GM12872 (cell line): Measurements from ENCODE around the gene TARP.

ENCODE experiments used
- TF ChIP-seq, protein P1 (sequence below): IDR thresholded peaks from 3 replicates; pipeline ENCODE4 v1.5.1; 2011; ENCODE audit warnings: low read depth, mild to moderate bottlenecking, low read length, moderate library complexity; ENCODE audit not compliant: insufficient read depth

The TARP gene

GRCh38 chr7:38273286-38273995 is at the start of gene TARP:
TSS of gene TARP (minus strand) at chr7:38273636.
- TF ChIP-seq, protein P1, sequence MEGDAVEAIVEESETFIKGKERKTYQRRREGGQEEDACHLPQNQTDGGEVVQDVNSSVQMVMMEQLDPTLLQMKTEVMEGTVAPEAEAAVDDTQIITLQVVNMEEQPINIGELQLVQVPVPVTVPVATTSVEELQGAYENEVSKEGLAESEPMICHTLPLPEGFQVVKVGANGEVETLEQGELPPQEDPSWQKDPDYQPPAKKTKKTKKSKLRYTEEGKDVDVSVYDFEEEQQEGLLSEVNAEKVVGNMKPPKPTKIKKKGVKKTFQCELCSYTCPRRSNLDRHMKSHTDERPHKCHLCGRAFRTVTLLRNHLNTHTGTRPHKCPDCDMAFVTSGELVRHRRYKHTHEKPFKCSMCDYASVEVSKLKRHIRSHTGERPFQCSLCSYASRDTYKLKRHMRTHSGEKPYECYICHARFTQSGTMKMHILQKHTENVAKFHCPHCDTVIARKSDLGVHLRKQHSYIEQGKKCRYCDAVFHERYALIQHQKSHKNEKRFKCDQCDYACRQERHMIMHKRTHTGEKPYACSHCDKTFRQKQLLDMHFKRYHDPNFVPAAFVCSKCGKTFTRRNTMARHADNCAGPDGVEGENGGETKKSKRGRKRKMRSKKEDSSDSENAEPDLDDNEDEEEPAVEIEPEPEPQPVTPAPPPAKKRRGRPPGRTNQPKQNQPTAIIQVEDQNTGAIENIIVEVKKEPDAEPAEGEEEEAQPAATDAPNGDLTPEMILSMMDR = no peak

DNA sequence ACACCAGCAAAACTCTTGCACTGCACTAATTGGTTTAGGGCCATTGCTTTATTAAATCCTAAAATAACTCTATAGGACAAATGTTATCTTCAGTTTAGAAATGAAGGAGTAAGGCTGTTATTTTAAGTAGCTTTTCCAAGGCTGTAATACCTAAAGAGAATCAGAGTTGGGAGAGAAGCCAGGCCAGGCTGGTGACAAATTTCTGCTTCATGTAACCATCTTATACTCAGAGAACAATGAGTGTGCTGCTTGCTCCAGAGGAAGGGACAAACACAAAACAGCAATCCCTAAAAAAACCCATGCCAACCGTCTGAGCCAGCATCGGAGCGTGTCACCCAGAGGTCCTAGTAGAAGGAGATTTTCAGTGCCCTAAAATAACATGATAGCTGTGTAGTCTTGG is 49.7 kb upstream of the TARP start:
- TF ChIP-seq, protein P1 = no peak

DNA sequence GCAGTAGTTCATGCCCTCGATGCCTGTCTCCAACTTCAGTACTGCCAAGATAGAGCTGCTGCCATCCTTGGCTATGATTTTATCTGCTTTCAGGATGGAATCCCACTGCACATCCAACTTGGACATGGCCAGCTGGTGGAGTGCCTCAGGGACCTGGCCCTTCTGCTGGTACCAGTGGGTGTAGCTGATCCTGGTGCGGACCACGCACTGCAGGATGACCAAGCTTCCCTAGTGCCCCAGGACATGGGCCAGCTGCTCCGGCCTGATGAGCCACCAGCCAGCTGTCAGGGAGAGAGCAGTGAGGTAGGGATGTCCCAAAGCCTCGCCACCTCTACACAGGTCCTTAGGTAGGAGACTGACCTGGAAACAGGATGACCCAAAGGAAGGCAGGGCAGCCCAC is 49.0 kb upstream of the TARP start:
- TF ChIP-seq, protein P1 = no peak

DNA sequence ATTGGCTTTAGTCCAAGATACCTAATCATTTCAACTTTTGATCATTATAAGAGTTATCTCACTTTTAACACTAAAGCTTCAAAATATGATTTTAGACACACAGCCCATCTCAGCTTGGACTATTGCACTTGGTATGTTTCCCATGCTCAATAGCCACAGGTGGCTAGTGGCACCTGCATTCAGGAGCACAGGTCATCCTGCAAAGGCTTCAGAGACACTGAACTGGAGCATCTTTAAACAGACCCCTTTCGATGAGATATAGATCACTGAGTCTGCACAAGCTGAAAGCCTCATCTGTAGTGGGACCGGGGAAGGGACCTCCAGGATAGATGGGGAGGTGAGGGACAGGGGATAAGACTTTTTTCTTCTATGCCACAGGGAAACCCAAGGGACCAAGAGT is 48.5 kb upstream of the TARP start:
- TF ChIP-seq, protein P1 = no peak

GRCh38 chr7:38321515-38321944 is 48.1 kb upstream of the TARP start:
- TF ChIP-seq, protein P1 = no peak

DNA sequence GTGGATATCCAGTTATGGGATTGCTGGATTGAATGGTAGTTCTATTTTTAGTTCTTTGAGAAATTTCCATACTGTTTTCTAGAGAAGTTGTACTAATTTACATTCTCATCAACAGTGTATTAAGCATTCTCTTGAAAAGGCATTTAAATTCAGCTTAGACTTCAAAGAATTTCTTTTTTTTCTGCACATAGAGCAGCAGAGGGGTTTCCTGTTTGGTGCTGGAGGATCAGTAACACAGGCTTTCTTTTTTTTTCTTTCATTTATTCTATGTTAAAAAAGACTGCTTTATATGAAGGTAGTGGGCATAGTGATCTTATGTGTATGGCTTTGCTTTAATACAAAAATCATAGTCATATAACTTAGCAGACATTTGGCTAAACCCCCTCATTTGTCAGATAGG is 47.6 kb upstream of the TARP start:
- TF ChIP-seq, protein P1 = no peak

DNA sequence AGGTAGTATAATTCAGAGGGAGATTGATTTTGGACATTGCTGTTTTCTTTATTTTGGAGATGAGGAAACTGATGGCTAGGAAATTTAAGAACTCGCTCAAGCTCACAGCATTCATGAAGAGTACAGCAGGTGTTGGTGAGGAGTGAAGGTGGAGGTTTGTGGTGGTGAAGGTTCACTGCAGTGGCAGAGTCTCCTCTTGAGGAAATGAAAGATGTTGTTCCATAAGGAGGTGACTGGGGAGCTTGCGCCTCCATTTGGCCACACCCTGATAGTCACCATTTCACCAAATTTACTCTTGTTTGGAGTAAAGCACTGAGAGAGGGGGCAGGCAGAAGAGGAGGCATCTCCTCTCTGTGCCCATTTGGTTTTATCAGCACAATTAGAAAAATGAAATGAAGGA is 46.4 kb upstream of the TARP start:
- TF ChIP-seq, protein P1 = no peak
